Measurements from ENCODE around the gene PDE4D.

The PDE4D gene

GRCh38 chr5:59615272-59615671, 278.3 kb downstream of the PDE4D start:
- TF ChIP-seq FOXP2 (optimal IDR thresholded peaks at IDR 0.05; ENCODE audit: borderline replicate concordance, extremely low read depth, extremely low read length, insufficient read depth) (no peak), POLR2AphosphoS5 (IDR thresholded peaks at IDR 0.05; ENCODE audit: low read depth, low read length) (no peak), TAF1 (IDR thresholded peaks at IDR 0.05; ENCODE audit: borderline replicate concordance, insufficient read depth, low read length) (no peak), REST (IDR thresholded peaks at IDR 0.05; ENCODE audit: insufficient read depth in 1 of 2, low read depth in 2 of 2, low read length in 2 of 2) (no peak), SIN3A (IDR thresholded peaks at IDR 0.05; ENCODE audit: borderline replicate concordance, insufficient read depth, low read length) (no peak)

GRCh38 chr5:59609501-59610265, 283.8 kb downstream of the PDE4D start:
- TF ChIP-seq POLR2AphosphoS5 (IDR thresholded peaks at IDR 0.05; ENCODE audit: low read depth, low read length), result no peak
- TF ChIP-seq SIN3A (IDR thresholded peaks at IDR 0.05; ENCODE audit: borderline replicate concordance, insufficient read depth, low read length), result no peak
- TF ChIP-seq REST (IDR thresholded peaks at IDR 0.05; ENCODE audit: insufficient read depth in 1 of 2, low read depth in 2 of 2, low read length in 2 of 2), result no peak
- TF ChIP-seq TAF1 (IDR thresholded peaks at IDR 0.05; ENCODE audit: borderline replicate concordance, insufficient read depth, low read length), result no peak
- TF ChIP-seq FOXP2 (optimal IDR thresholded peaks at IDR 0.05; ENCODE audit: borderline replicate concordance, extremely low read depth, extremely low read length, insufficient read depth), result no peak

- TF ChIP-seq FOXP2 (optimal IDR thresholded peaks at IDR 0.05; ENCODE audit: borderline replicate concordance, extremely low read depth, extremely low read length, insufficient read depth) (no peak), REST (IDR thresholded peaks at IDR 0.05; ENCODE audit: insufficient read depth in 1 of 2, low read depth in 2 of 2, low read length in 2 of 2) (no peak), TAF1 (IDR thresholded peaks at IDR 0.05; ENCODE audit: borderline replicate concordance, insufficient read depth, low read length) (no peak), SIN3A (IDR thresholded peaks at IDR 0.05; ENCODE audit: borderline replicate concordance, insufficient read depth, low read length) (0 out of 2 replicates have a peak, but pooled peaks have one; percentile 33), POLR2AphosphoS5 (IDR thresholded peaks at IDR 0.05; ENCODE audit: low read depth, low read length) (0 out of 2 replicates have a peak, but pooled peaks have one; percentile 25)
These were observed 284.8 kb downstream of the PDE4D start for GRCh38 chr5:59608745-59609144.

GRCh38 chr5:59607138-59607765, 286.3 kb downstream of the PDE4D start:
- TF ChIP-seq FOXP2 (optimal IDR thresholded peaks at IDR 0.05; ENCODE audit: borderline replicate concordance, extremely low read depth, extremely low read length, insufficient read depth) (no peak), TAF1 (IDR thresholded peaks at IDR 0.05; ENCODE audit: borderline replicate concordance, insufficient read depth, low read length) (no peak), SIN3A (IDR thresholded peaks at IDR 0.05; ENCODE audit: borderline replicate concordance, insufficient read depth, low read length) (no peak), POLR2AphosphoS5 (IDR thresholded peaks at IDR 0.05; ENCODE audit: low read depth, low read length) (no peak), REST (IDR thresholded peaks at IDR 0.05; ENCODE audit: insufficient read depth in 1 of 2, low read depth in 2 of 2, low read length in 2 of 2) (no peak; a peak in 1 of 4 replicates)
